Sigmoid colon (tissue), 7 donors: Measurements from ENCODE around the gene NTM. TPM values are rescaled to one million over a fixed set of nuclear protein-coding genes. Genes with fewer than 3 reads are reported as not detected.

Experiments used
- DNase-seq: peaks from one replicate; pipeline ENCODE4 v3.0.0-alpha.2; 2019
- H3K27ac ChIP-seq, 4 donors: fragments of 200-600 bp; sonication (generic); one replicate each; pipeline ENCODE4 v1.5.1; 2016 to 2019; ENCODE audit warnings: mild to moderate bottlenecking in 1 of 4
- H3K27me3 ChIP-seq, 3 donors: fragments of 200-600 bp; sonication (generic); one replicate each; pipeline ENCODE4 v1.5.1; 2019; ENCODE audit warnings: mild to moderate bottlenecking in 1 of 3
- H3K36me3 ChIP-seq, 4 donors: fragments of 200-600 bp; sonication (generic); one replicate each; pipeline ENCODE4 v1.5.1; 2016 to 2019
- H3K4me1 ChIP-seq, 4 donors: fragments of 200-600 bp; sonication (generic); one replicate each; pipeline ENCODE4 v1.5.1; 2017 to 2019
- H3K4me3 ChIP-seq, 4 donors: fragments of 200-600 bp; sonication (generic); one replicate each; pipeline ENCODE4 v1.5.1; 2017 to 2019; ENCODE audit warnings: mild to moderate bottlenecking in 2 of 4, moderate library complexity in 1 of 4
- H3K9me3 ChIP-seq, 4 donors: fragments of 200-600 bp in 3 of 4; sonication (generic) in 3 of 4; one replicate each; pipeline versions ENCODE4 v1.5.1 to v1.6.1; 2013 to 2019
- CTCF ChIP-seq, 4 experiments: fragments of 450-650 bp in 3 of 4; fragments of 200-600 bp in 1 of 4; IDR thresholded peaks; one replicate each; pipeline ENCODE4 v1.5.1; 2016 to 2019; ENCODE audit warnings: antibody characterized with exemption in 4 of 4, mild to moderate bottlenecking in 3 of 4, moderate library complexity in 2 of 4
- EP300 ChIP-seq, 4 donors: sonication (generic); formaldehyde crosslinking; IDR thresholded peaks; one replicate each; pipeline ENCODE4 v1.6.1; 2017; ENCODE audit warnings: antibody characterized with exemption in 4 of 4
- POLR2A ChIP-seq, 2 donors: fragments of 450-650 bp; IDR thresholded peaks; one replicate each; pipeline ENCODE4 v1.6.1; 2016; ENCODE audit warnings: antibody characterized with exemption in 2 of 2, mild to moderate bottlenecking in 2 of 2, moderate library complexity in 2 of 2
- POLR2AphosphoS5 ChIP-seq, 4 donors: sonication (generic); formaldehyde crosslinking; IDR thresholded peaks; one replicate each; pipeline ENCODE4 v1.6.1; 2017; ENCODE audit warnings: antibody characterized with exemption in 4 of 4
- WGBS, 2 donors: extraction: QIAGEN DNeasy Blood & Tissue Kit; methylation state at CpG; one replicate each; pipeline ENCODE4 v1.1.7; 2013; 5-methylcytosine and 5-hydroxymethylcytosine counted together
- intact Hi-C: fragments of 100-400 bp; cut with DNase I; formaldehyde crosslinking; loops from one replicate; pipeline ENCODE4 v1.15.1; 2023
- polyA plus RNA-seq, 3 donors: library from polyadenylated mRNA; stranded (reverse); fragments of 200-250 nt; gene quantifications; one replicate each; pipeline ENCODE4 v1.2.3, GENCODE V29; 2013
- total RNA-seq, 4 donors: library from RNA; depleted of rRNA; stranded (reverse); fragments of >200 nt; gene quantifications; one replicate each; pipeline ENCODE4 v1.1.0, GENCODE V29; 2016
- donor health status: healthy with polysubstance abuse.
- donor health status: Bipolar disorder and iron deficiency.
- donor health status: healthy.

NTM gene
- total and polyA plus RNA-seq, 7 donors, result 0.96 to 18.3 (median 6.4) TPM; not detected in 1

- 90 to 91% methylated on average over 9 of the region's 9 CpGs for WGBS, 2 donors
- TF ChIP-seq EP300 (IDR thresholded peaks at IDR 0.05), result no peak
- TF ChIP-seq CTCF (IDR thresholded peaks at IDR 0.05), result no peak
- TF ChIP-seq POLR2A (IDR thresholded peaks at IDR 0.05), result no peak
- no peak for TF ChIP-seq POLR2AphosphoS5 (IDR thresholded peaks at IDR 0.05)
- H3K4me1 ChIP-seq, result no peaks in the 10 kb centered on the region
- H3K27me3 ChIP-seq, result no peaks in the 10 kb centered on the region
- H3K4me3 ChIP-seq, result no peak overlapping the region
- H3K9me3 ChIP-seq, result no peaks in the 10 kb centered on the region
- H3K27ac ChIP-seq, result no peak overlapping the region
- no peaks in the 10 kb centered on the region for H3K36me3 ChIP-seq
- intact Hi-C loops, result loop anchor here (10.0 kb wide), 1 partner anchor 101 kb away; no protein-coding TSS in a partner anchor
- DNase-seq, result no peak
Measured at GRCh38 chr11:131404010-131404409, 33.6 kb downstream of the NTM start.

- H3K9me3 ChIP-seq, result no peaks in the 10 kb centered on the region
- no peaks in the 10 kb centered on the region for H3K27me3 ChIP-seq
- 28 to 43% methylated on average over 5 of the region's 5 CpGs for whole genome bisulfite sequencing, 2 donors
- no peak overlapping the region for H3K4me3 ChIP-seq
- no peak overlapping the region for H3K27ac ChIP-seq
- intact Hi-C loops, result loop anchor here (5.0 to 10.0 kb wide), 2 partner anchors 97 to 264 kb away; no protein-coding TSS in a partner anchor
- DNase-seq, result no peak
- H3K4me1 ChIP-seq, result peaks cover 0 to 15% (median 7%) of the 10 kb centered on the region in 4 donors
- H3K36me3 ChIP-seq, result no peaks in the 10 kb centered on the region
- TF ChIP-seq CTCF (IDR thresholded peaks at IDR 0.05), result peak in 1 of 4 experiments; percentile 37
- no peak for TF ChIP-seq EP300 (IDR thresholded peaks at IDR 0.05)
- no peak for TF ChIP-seq POLR2A (IDR thresholded peaks at IDR 0.05)
- TF ChIP-seq POLR2AphosphoS5 (IDR thresholded peaks at IDR 0.05), result no peak
Measured at GRCh38 chr11:131408025-131408640, 37.7 kb downstream of the NTM start.

- H3K27ac ChIP-seq, result no peak overlapping the region
- peaks cover 0 to 15% (median 7%) of the 10 kb centered on the region in 4 donors for H3K4me1 ChIP-seq
- H3K9me3 ChIP-seq, result no peaks in the 10 kb centered on the region
- H3K27me3 ChIP-seq, result no peaks in the 10 kb centered on the region
- H3K36me3 ChIP-seq, result no peaks in the 10 kb centered on the region
- no peak overlapping the region for H3K4me3 ChIP-seq
- no peak for TF ChIP-seq CTCF (IDR thresholded peaks at IDR 0.05)
- no peak for TF ChIP-seq POLR2AphosphoS5 (IDR thresholded peaks at IDR 0.05)
- TF ChIP-seq POLR2A (IDR thresholded peaks at IDR 0.05), result no peak
- TF ChIP-seq EP300 (IDR thresholded peaks at IDR 0.05), result no peak
- intact Hi-C loops, result loop anchor here (5.0 to 10.0 kb wide), 2 partner anchors 95 to 263 kb away; no protein-coding TSS in a partner anchor
- 47 to 60% methylated on average over 8 of the region's 8 CpGs for WGBS, 2 donors
- no peak for DNase-seq
Measured at GRCh38 chr11:131409345-131409744, 38.9 kb downstream of the NTM start.

- no peaks in the 10 kb centered on the region for H3K27me3 ChIP-seq
- H3K9me3 ChIP-seq, result no peaks in the 10 kb centered on the region
- 83 to 89% methylated on average over 6 of the region's 6 CpGs for WGBS, 2 donors
- TF ChIP-seq EP300 (IDR thresholded peaks at IDR 0.05), result no peak
- no peak for TF ChIP-seq POLR2AphosphoS5 (IDR thresholded peaks at IDR 0.05)
- no peak for TF ChIP-seq POLR2A (IDR thresholded peaks at IDR 0.05)
- TF ChIP-seq CTCF (IDR thresholded peaks at IDR 0.05), result no peak
- H3K36me3 ChIP-seq, result no peaks in the 10 kb centered on the region
- no peak overlapping the region for H3K27ac ChIP-seq
- no peak overlapping the region for H3K4me3 ChIP-seq
- DNase-seq, result no peak
- intact Hi-C loops, result no loop called here
- peaks cover 0 to 15% (median 7%) of the 10 kb centered on the region in 4 donors for H3K4me1 ChIP-seq
Measured at GRCh38 chr11:131411636-131412035, 41.2 kb downstream of the NTM start.
